K562 (cell line): ENCODE results near the gene RASGRP1. TPM values are rescaled to one million over a fixed set of nuclear protein-coding genes. Genes with fewer than 3 reads are reported as not detected.

Source experiments
- ARID3A ChIP-seq: IDR thresholded peaks from 2 replicates; pipeline ENCODE4 v1.6.1; 2012; ENCODE audit warnings: low read depth, low read length, improper control_type of control experiment, borderline replicate concordance
- ATF7 ChIP-seq: fragments of 450-650 bp; IDR thresholded peaks from 2 replicates; pipeline ENCODE4 v1.7.1; 2014; ENCODE audit warnings: mild to moderate bottlenecking, moderate library complexity
- CBFA2T3 ChIP-seq: fragments of 450-650 bp; IDR thresholded peaks from 2 replicates; pipeline ENCODE4 v1.6.1; 2017
- CTBP1 ChIP-seq: fragments of 450-650 bp; IDR thresholded peaks from 2 replicates; pipeline ENCODE4 v1.6.1; 2016; ENCODE audit warnings: borderline replicate concordance
- FOXP1 ChIP-seq: sonication (generic); formaldehyde crosslinking; IDR thresholded peaks from 2 replicates; pipeline ENCODE4 v1.8.0; 2022; ENCODE audit warnings: mild to moderate bottlenecking, missing genetic modification reagents
- GATAD2B ChIP-seq: fragments of 450-650 bp; IDR thresholded peaks from 2 replicates; pipeline ENCODE4 v1.6.1; 2017; ENCODE audit warnings: mild to moderate bottlenecking, borderline replicate concordance
- KDM2B ChIP-seq: fragments of 250-450 bp; sonication (Bioruptor Pico); IDR thresholded peaks from 2 replicates; pipeline ENCODE4 v1.8.0; 2021; ENCODE audit warnings: mild to moderate bottlenecking, moderate library complexity
- KLF16 ChIP-seq: IDR thresholded peaks from 2 replicates; pipeline ENCODE4 v1.6.1; 2016; ENCODE audit warnings: antibody characterized with exemption
- MEIS2 ChIP-seq: fragments of 450-650 bp; IDR thresholded peaks from 2 replicates; pipeline ENCODE4 v1.6.1; 2014; ENCODE audit warnings: mild to moderate bottlenecking; ENCODE audit not compliant: partially characterized antibody
- MNT ChIP-seq, 2 experiments: fragments of 450-650 bp; conservative IDR thresholded peaks; 2 replicates each; pipeline ENCODE4 v1.6.1; 2017; ENCODE audit warnings: mild to moderate bottlenecking in 2 of 2, moderate library complexity in 2 of 2
- MYNN ChIP-seq, 2 experiments: sonication (generic); formaldehyde crosslinking in 1 of 2; IDR thresholded peaks; 2 replicates each; pipeline versions ENCODE4 v1.5.0 to v1.6.1; 2016 to 2020; ENCODE audit warnings: antibody characterized with exemption in 1 of 2, missing genetic modification reagents in 1 of 2
- SP2 ChIP-seq: IDR thresholded peaks from 2 replicates; pipeline ENCODE4 v1.6.1; 2011; ENCODE audit warnings: mild to moderate bottlenecking, low read depth, low read length, moderate library complexity; ENCODE audit not compliant: poor library complexity, severe bottlenecking; ENCODE audit errors: extremely low read depth
- ZNF766 ChIP-seq: fragments of 200-800 bp; sonication (Bioruptor generic); conservative IDR thresholded peaks from 2 replicates; pipeline ENCODE4 v1.6.1; 2016; ENCODE audit warnings: missing genetic modification characterization, missing compliant biosample characterization
- polyA plus RNA-seq, 8 experiments: library from polyadenylated mRNA; depleted of rRNA in 4 of 8; stranded (reverse) in 5 of 8; unstranded in 3 of 8; fragments of >200 nt; fragmentation: Nextera tagmentation in 2 of 8; fragmentation: Illumina TruSeq in 1 of 8; extraction: Ambion mirVana in 2 of 8; extraction: Trizol in 1 of 8; gene quantifications; 2 replicates each; pipeline versions ENCODE4 v1.2.1 to v1.2.3, GENCODE V29; 2011 to 2014; ENCODE audit warnings: inconsistent platforms in 1 of 8, missing spikeins in 1 of 8
- total RNA-seq, 7 experiments: library from RNA; depleted of rRNA in 6 of 7; stranded (reverse); fragments of >200 nt in 6 of 7; fragmentation: Illumina TruSeq in 2 of 7; extraction: Trizol in 2 of 7; gene quantifications; 2 replicates each; pipeline versions ENCODE4 v1.2.1 to v1.2.3, GENCODE V29; 2011 to 2021; ENCODE audit warnings: low replicate concordance in 1 of 7
- TF ChIP-seq, protein P1 (sequence below): fragments of 250-450 bp; sonication (Bioruptor Pico); IDR thresholded peaks from 2 replicates; pipeline ENCODE4 v1.5.0; 2021; ENCODE audit warnings: mild to moderate bottlenecking, moderate library complexity

RASGRP1 gene
- total and polyA plus RNA-seq, 9 of the 15 experiments (the other 6 are each of a cell fraction or from before 2014, with no cell fraction given), result 0.14 to 0.72 (median 0.31) TPM

GRCh38 chr15:38440353-38441129, 124.1 kb downstream of the RASGRP1 start (continued):
- TF ChIP-seq, protein P1, sequence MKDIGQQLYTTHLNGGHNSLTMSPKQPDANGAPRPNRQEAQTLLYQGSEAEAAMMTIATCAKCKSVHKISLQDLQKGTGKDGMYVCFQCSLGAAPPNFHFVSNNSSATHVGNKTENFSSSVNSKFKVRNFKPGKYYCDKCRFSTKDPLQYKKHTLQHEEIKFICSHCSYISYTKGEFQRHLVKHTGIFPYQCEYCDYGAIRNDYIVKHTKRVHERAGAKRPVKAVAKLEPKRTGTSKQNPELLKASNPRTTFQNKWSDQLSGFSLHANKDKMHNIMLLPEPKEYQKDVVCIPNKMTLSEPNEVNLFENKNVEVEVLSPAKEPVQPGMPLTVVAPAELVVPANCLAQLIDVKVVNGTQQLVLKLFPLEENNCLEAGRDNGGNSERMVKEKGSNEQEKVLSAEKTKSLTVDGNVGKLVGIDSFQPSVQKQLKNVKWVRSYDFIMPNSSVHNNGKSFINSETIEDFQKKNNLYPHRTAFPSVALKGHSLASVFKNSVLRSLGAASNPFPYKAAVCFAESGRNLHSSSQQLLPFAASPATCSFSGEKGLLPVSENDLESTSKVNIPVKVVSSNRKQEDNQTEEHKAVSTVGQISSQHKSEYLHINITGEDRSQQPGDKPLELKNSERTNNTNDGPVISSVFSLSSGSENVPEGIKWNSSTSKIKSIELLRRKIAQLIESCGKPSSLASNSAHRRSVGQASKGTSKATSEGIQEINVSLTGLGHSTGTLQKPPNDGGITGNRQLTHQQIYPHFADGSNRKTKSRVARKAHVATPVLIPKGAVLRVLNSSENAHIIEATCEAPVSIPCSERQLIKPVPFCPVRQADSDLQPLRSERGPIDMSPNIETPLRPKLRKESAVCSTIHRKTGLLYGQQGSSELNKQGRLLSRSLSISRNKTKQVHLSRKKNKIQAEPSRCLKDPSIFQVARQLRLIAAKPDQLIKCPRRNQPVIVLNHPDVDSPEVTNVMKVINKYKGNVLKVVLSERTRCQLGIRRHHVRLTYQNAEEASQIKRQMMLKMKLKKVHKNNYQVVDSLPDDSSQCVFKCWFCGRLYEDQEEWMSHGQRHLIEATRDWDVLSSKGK (CRISPR knock-in tag), result no peak
- TF ChIP-seq ZNF766 (CRISPR knock-in tag) (0 out of 2 replicates have a peak, but pooled peaks have one; percentile 24), ARID3A (no peak), CTBP1 (peak; percentile 61; the same call in 1 of the 2 replicates), ATF7 (0 out of 2 replicates have a peak, but pooled peaks have one; percentile 13), KLF16 (peak; percentile 59; the same call in 1 of the 2 replicates), MYNN (IDR thresholded peaks at IDR 0.05) (0 out of 2 replicates have a peak, but pooled peaks have one; percentile 29), MYNN (CRISPR knock-in tag; IDR thresholded peaks at IDR 0.05) (no peak), KDM2B (no peak), GATAD2B (peak; percentile 25; the same call in 1 of the 2 replicates), CBFA2T3 (peak; percentile 54), MNT (conservative IDR thresholded peaks at IDR 0.05) (peak; percentile 62 to 65), FOXP1 (CRISPR knock-in tag) (0 out of 2 replicates have a peak, but pooled peaks have one; percentile 83), MEIS2 (peak; percentile 11), SP2 (no peak)
